Esophagus (tissue), 2 donors: ENCODE measurements around the gene EYS. TPM values are rescaled to one million over a fixed set of nuclear protein-coding genes. Genes with fewer than 3 reads are reported as not detected.

ENCODE experiments used
- H3K27ac ChIP-seq, 2 donors: one replicate each; pipeline ENCODE4 v1.5.1; 2013; ENCODE audit warnings: low read depth in 2 of 2, mild to moderate bottlenecking in 2 of 2, inconsistent platforms in 1 of 2, low read length in 1 of 2, moderate library complexity in 1 of 2
- H3K27me3 ChIP-seq, 2 donors: one replicate each; pipeline ENCODE4 v1.6.1; 2013; ENCODE audit warnings: low read length in 2 of 2, control low read depth in 1 of 2, mild to moderate bottlenecking in 1 of 2; ENCODE audit not compliant: insufficient read depth in 2 of 2, control insufficient read depth in 1 of 2
- H3K36me3 ChIP-seq, 2 donors: one replicate each; pipeline ENCODE4 v1.6.1; 2013; ENCODE audit warnings: low read length in 1 of 2; ENCODE audit not compliant: control insufficient read depth in 2 of 2, insufficient read depth in 2 of 2
- H3K4me1 ChIP-seq, 2 donors: one replicate each; pipeline ENCODE4 v1.6.1; 2013; ENCODE audit warnings: low read length in 1 of 2; ENCODE audit not compliant: control insufficient read depth in 2 of 2, insufficient read depth in 2 of 2
- H3K4me3 ChIP-seq, 2 donors: one replicate each; pipeline ENCODE4 v1.5.1; 2013; ENCODE audit warnings: low read length in 2 of 2, mild to moderate bottlenecking in 2 of 2, low read depth in 1 of 2, moderate library complexity in 1 of 2
- H3K9me3 ChIP-seq, 2 donors: one replicate each; pipeline ENCODE4 v1.6.1; 2013; ENCODE audit warnings: mild to moderate bottlenecking in 2 of 2, low read depth in 1 of 2, low read length in 1 of 2, moderate library complexity in 1 of 2; ENCODE audit not compliant: control insufficient read depth in 2 of 2, insufficient read depth in 1 of 2
- WGBS, 2 donors: extraction: QIAGEN DNeasy Blood & Tissue Kit; methylation state at CpG; one replicate each; pipeline ENCODE4 v1.1.7; 2013; 5-methylcytosine and 5-hydroxymethylcytosine counted together
- polyA plus RNA-seq, 2 donors: library from polyadenylated mRNA; stranded (reverse); fragments of 200-250 nt; gene quantifications; one replicate each; pipeline ENCODE4 v1.2.3, GENCODE V29; 2013
- donor health status: healthy with polysubstance abuse.
- donor health status: Bipolar disorder and iron deficiency.

Gene EYS
- polyA plus RNA-seq, 2 donors: not detected

GRCh38 chr6:64123761-64124633, 1583.0 kb downstream of the EYS start:
- H3K4me1 ChIP-seq: no peaks in the 10 kb centered on the region
- no peaks in the 10 kb centered on the region for H3K9me3 ChIP-seq
- H3K4me3 ChIP-seq: no peak overlapping the region
- no peak overlapping the region for H3K27ac ChIP-seq
- WGBS, 2 donors: 59 to 64% methylated on average over 5 of the region's 5 CpGs
- no peaks in the 10 kb centered on the region for H3K36me3 ChIP-seq
- H3K27me3 ChIP-seq: no peaks in the 10 kb centered on the region

GRCh38 chr6:64122712-64123375, 1584.2 kb downstream of the EYS start:
- H3K27ac ChIP-seq: no peak overlapping the region

GRCh38 chr6:64121011-64121565, 1585.9 kb downstream of the EYS start:
- Histone ChIP-seq H3K4me3 (no peak overlapping the region), H3K36me3 (no peaks in the 10 kb centered on the region), H3K9me3 (no peaks in the 10 kb centered on the region), H3K27me3 (no peaks in the 10 kb centered on the region), H3K4me1 (no peaks in the 10 kb centered on the region), H3K27ac (no peak overlapping the region)
- 86 to 87% methylated on average over 3 of the region's 3 CpGs for WGBS, 2 donors

More at GRCh38 chr6:64122712-64123375, 1584.2 kb downstream of the EYS start:
- H3K4me3 ChIP-seq: no peak overlapping the region
- no peaks in the 10 kb centered on the region for H3K27me3 ChIP-seq
- WGBS, 2 donors: 39 to 50% methylated on average over 4 of the region's 4 CpGs
- H3K36me3 ChIP-seq: no peaks in the 10 kb centered on the region
- H3K4me1 ChIP-seq: no peaks in the 10 kb centered on the region
- H3K9me3 ChIP-seq: no peaks in the 10 kb centered on the region

- H3K27ac ChIP-seq: no peak overlapping the region
- no peaks in the 10 kb centered on the region for H3K27me3 ChIP-seq
- 43 to 60% methylated on average over 3 of the region's 3 CpGs for WGBS, 2 donors
- H3K4me3 ChIP-seq: no peak overlapping the region
- H3K9me3 ChIP-seq: no peaks in the 10 kb centered on the region
- H3K36me3 ChIP-seq: no peaks in the 10 kb centered on the region
- H3K4me1 ChIP-seq: no peaks in the 10 kb centered on the region
These were observed 1593.3 kb downstream of the EYS start for GRCh38 chr6:64113704-64114103.

- Histone ChIP-seq H3K36me3 (no peaks in the 10 kb centered on the region), H3K9me3 (no peaks in the 10 kb centered on the region), H3K4me3 (no peak overlapping the region), H3K4me1 (no peaks in the 10 kb centered on the region), H3K27ac (no peak overlapping the region), H3K27me3 (no peaks in the 10 kb centered on the region)
These were observed 1603.0 kb downstream of the EYS start for GRCh38 chr6:64104051-64104450.

GRCh38 chr6:64103480-64103879, 1603.5 kb downstream of the EYS start:
- Histone ChIP-seq H3K4me3 (no peak overlapping the region), H3K4me1 (no peaks in the 10 kb centered on the region), H3K36me3 (no peaks in the 10 kb centered on the region), H3K27ac (no peak overlapping the region), H3K9me3 (no peaks in the 10 kb centered on the region), H3K27me3 (no peaks in the 10 kb centered on the region)
- 63 to 73% methylated on average over 1 of the region's 1 CpG for WGBS, 2 donors

- no peaks in the 10 kb centered on the region for H3K27me3 ChIP-seq
- 23 to 32% methylated on average over 2 of the region's 2 CpGs for WGBS, 2 donors
- H3K27ac ChIP-seq: no peak overlapping the region
- no peaks in the 10 kb centered on the region for H3K4me1 ChIP-seq
- H3K36me3 ChIP-seq: no peaks in the 10 kb centered on the region
- no peak overlapping the region for H3K4me3 ChIP-seq
- H3K9me3 ChIP-seq: peaks cover 0 to 3% of the 10 kb centered on the region in 2 donors
These were observed 1606.2 kb downstream of the EYS start for GRCh38 chr6:64100702-64101303.

- H3K36me3 ChIP-seq: no peaks in the 10 kb centered on the region
- no peaks in the 10 kb centered on the region for H3K27me3 ChIP-seq
- H3K4me3 ChIP-seq: no peak overlapping the region
- no peaks in the 10 kb centered on the region for H3K9me3 ChIP-seq
- H3K4me1 ChIP-seq: no peaks in the 10 kb centered on the region
- WGBS, 2 donors: 33 to 43% methylated on average over 2 of the region's 2 CpGs
- no peak overlapping the region for H3K27ac ChIP-seq
These were observed 1616.7 kb downstream of the EYS start for GRCh38 chr6:64090352-64090751.

- Histone ChIP-seq H3K27me3 (no peaks in the 10 kb centered on the region), H3K4me1 (no peaks in the 10 kb centered on the region)
- WGBS, 2 donors: 91 to 92% methylated on average over 13 of the region's 13 CpGs
These were observed 1621.9 kb downstream of the EYS start for GRCh38 chr6:64085126-64085525.

More at GRCh38 chr6:64085126-64085525, 1621.9 kb downstream of the EYS start:
- H3K36me3 ChIP-seq: no peaks in the 10 kb centered on the region
- no peaks in the 10 kb centered on the region for H3K9me3 ChIP-seq
- H3K27ac ChIP-seq: no peak overlapping the region
- H3K4me3 ChIP-seq: no peak overlapping the region
